Measurements from ENCODE around the gene FCRL5.

Gene FCRL5

GRCh38 chr1:157532569-157532968 is 19.7 kb downstream of the FCRL5 start:
- in situ Hi-C loops (cut with HindIII; ENCODE audit: low sequenced_read_pairs), result no loop called here

GRCh38 chr1:157523774-157524493 is 28.4 kb downstream of the FCRL5 start:
- in situ Hi-C loops (cut with HindIII; ENCODE audit: low sequenced_read_pairs), result no loop called here

DNA sequence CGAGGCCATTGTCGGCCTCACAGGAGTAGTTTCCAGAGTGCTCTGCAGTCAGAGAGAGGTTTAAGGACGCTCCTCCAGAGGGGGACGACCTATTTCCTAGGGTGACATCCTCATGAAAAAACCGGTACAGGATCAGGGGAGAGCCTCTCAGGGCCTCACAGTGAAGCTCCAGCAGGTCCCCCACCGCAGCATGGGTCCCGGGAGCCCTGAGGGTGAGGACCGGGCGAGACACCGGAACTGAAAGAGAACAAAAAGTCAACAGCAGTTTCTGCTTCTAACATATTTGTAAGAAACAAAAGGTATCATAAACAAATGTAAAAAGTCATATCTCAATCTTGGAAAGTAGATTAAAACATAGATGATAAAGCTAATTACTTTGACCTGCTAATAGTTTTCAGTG is 31.3 kb downstream of the FCRL5 start:
- in situ Hi-C loops (cut with HindIII; ENCODE audit: low sequenced_read_pairs), result no loop called here

DNA sequence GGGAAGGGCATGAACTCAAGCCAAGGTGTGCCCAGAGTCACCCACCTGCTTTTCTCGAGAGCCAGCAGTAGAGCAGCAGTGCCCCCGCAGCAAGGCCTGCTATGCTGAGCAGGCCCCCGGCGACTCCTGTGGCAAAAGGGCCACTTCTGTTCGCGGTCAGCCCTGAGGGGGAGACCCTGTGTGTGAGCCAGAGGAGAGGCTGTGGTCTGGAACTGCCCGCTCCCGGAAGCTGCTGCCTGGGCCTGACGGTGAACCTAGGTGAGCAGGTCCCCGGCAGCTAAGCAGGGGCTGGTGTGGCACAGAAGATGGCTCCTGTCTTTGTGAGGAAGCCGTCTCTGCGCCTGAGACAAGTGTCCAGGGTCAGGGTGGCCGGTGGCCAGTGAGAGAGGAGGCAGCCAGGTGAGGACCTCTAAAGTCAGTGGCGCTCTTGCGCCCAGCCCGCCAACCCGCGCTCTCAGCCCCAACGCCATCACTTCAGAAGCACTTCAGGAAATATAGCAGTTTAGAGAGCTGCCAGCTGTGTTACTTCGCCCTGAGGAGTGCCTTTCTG is 31.9 kb downstream of the FCRL5 start:
- in situ Hi-C loops (cut with HindIII; ENCODE audit: low sequenced_read_pairs), result no loop called here

- in situ Hi-C loops (cut with HindIII; ENCODE audit: low sequenced_read_pairs), result no loop called here
These were observed 32.9 kb downstream of the FCRL5 start for GRCh38 chr1:157519451-157519850.

DNA sequence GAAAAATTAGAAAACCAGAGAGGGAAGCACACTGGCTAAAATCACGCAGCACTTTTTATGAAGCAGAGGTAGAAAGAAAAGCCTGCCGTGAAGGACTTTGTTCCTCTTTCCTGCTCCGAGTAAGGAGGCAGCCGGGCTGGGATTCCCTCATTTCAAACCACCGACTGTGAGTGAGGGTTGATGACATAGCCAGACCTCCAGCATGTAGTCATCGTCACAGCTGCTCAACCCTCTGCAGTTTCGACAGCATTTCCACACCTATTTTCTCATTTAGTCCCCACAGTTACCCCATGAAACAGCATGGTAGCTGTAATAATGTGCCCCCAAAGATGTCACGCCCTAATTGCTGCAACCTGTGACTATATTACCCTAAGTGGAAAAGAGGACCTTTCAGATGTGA is 35.3 kb downstream of the FCRL5 start:
- in situ Hi-C loops (cut with HindIII; ENCODE audit: low sequenced_read_pairs), result no loop called here

- in situ Hi-C loops (cut with HindIII; ENCODE audit: low sequenced_read_pairs), result no loop called here
These were observed 36.6 kb downstream of the FCRL5 start for GRCh38 chr1:157515709-157516108.

DNA sequence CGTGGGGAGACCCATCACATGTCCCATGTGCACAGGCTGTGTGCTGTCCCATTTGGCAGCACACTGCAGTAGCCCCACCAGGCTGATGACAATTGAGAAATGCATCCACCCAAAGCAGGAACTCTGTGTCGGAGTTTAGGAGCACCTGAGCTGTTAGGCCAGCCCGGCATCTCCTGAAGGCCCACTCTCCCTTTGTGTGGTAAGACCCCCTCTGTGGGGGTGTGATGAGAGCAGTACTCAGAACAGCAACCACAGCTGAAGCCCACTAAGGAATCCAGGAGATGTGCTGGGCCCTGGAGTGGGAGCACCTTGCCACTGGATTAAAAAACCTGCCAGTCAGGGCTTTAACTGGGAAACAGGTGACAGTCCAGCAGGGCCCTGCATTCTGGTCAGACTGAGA is 37.2 kb downstream of the FCRL5 start:
- in situ Hi-C loops (cut with HindIII; ENCODE audit: low sequenced_read_pairs), result no loop called here

GRCh38 chr1:157512036-157512969 is 40.0 kb downstream of the FCRL5 start:
- in situ Hi-C loops (cut with HindIII; ENCODE audit: low sequenced_read_pairs), result no loop called here

DNA sequence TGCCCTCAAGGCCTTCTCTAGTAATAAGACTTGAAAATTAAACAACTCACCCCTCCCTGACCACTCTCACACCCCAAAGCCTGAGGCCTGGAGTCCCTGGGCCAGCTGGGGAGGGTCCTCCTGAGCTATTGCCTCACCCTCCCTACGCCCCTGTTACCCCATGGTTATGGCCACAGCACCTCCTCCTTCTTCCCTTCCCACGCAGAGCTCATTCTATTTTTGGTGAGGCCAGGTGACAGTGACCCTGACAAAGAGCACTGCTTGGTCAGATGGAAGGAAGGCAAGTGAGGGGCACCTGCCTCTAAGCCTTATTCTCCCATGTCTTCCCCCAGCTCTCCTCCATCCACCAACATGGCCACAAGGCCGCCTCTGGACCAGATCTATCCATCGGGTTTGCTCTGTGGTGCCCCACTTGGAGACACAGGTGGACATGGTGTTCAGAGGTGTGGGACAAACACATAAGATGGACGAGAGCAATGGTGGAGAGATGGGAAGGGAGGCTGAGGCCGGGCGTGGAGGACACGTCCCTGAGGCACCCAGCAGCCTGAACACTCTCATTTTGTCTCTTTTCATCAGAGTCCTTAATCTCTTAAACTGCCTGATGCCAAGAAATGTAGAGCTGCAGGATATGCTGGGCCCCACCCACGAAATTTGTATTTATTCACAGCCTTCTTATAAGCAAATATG is 42.6 kb downstream of the FCRL5 start:
- in situ Hi-C loops (cut with HindIII; ENCODE audit: low sequenced_read_pairs), result no loop called here

DNA sequence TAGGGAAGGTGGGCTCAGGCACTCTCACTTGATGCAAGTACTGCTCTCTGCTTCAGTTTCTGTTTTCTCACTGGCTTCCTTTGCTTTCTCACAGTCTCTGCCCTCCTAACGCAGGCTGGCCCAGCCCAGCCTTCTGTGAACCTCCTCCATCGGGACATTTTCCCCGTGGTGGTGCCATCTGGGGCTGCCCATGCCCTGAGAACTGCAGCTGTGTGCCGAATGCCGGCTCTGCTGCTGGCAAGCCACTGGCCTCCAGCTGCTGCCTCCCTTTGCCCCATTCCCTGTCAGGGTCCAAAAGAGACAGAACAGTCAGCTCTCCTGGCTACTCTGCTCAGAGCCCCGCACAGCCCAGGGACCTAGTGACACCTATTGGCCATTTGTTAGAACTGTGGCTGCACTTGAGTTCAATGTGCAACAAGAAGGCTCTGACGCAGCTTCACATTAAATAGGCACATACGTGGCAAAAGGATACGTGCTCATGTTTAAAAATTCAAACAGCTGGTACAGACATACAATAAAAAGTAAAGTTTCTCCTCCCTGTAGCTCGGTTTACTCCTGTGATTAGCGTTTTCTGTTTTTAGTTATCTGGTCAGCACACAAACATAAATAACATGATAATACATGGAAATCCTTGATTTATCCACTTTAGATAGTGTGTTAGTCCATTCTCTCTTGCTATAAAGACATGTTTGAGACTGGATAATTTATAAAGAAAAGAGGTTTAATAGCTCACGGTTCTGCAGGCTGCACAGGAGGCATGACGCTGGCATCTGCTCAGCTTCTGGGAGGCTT is 46.6 kb downstream of the FCRL5 start:
- in situ Hi-C loops (cut with HindIII; ENCODE audit: low sequenced_read_pairs), result no loop called here

GRCh38 chr1:157504646-157505045 is 47.7 kb downstream of the FCRL5 start:
- in situ Hi-C loops (cut with HindIII; ENCODE audit: low sequenced_read_pairs), result no loop called here

DNA sequence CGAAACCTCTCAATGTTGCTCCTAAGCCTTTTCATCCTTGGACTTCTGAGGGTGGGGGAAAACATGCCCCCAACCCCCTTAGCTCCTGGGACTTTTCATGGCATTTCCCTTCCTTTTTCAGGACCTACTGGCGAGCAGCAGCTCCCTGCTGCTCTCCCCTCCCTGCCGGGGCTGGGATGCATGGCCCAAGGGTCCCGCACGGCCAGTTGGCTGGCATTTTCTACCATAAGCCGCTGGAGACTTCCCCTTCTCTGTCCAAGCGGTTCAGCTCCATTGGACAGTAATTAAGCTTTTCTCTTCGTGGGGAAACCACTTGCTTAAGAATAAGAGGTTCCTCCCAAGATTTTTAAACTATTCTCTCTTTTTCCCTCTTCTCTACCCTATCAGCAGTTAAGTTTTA is 52.8 kb downstream of the FCRL5 start:
- in situ Hi-C loops (cut with HindIII; ENCODE audit: low sequenced_read_pairs), result loop anchor here (25.0 kb wide), 1 partner anchor 137 kb away; no protein-coding TSS in a partner anchor

- in situ Hi-C loops (cut with HindIII; ENCODE audit: low sequenced_read_pairs), result loop anchor here (25.0 kb wide), 1 partner anchor 136 kb away; no protein-coding TSS in a partner anchor
These were observed 53.6 kb downstream of the FCRL5 start for GRCh38 chr1:157498736-157499090.

DNA sequence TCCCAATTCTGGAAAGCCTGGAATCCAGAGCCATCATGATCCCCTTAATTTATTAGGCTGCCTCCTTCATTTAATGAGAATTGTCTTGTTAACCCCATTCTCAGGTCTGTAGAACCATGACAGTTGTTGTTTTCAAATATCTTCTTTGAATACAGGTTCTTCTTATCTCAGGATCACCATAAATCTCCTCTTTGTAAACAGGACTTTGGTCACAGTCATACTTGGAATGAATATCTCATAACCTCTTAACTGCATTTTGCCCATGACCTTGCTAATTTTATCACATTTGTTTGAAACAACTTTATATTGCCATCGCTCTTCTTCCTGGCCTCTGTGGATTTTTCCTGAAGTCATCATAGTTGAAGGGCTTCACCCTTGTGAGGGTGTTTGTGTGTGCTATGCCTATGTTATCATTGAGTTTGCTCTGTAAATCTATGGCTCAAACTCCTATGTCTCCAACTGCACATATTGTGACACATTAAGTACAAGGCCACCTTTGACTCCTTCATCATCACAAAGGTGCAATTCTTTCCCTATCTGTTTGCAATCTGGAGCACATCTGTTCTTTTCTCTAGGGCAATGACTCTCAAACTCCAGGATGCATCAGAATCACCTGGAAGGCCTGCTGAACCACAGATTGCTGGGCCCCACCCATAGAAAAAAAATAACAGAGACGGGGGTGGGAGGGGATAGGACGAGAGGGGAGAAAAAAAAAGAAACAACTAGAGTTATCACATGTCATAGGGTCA is 54.2 kb downstream of the FCRL5 start:
- in situ Hi-C loops (cut with HindIII; ENCODE audit: low sequenced_read_pairs), result loop anchor here (25.0 kb wide), 1 partner anchor 136 kb away; no protein-coding TSS in a partner anchor

DNA sequence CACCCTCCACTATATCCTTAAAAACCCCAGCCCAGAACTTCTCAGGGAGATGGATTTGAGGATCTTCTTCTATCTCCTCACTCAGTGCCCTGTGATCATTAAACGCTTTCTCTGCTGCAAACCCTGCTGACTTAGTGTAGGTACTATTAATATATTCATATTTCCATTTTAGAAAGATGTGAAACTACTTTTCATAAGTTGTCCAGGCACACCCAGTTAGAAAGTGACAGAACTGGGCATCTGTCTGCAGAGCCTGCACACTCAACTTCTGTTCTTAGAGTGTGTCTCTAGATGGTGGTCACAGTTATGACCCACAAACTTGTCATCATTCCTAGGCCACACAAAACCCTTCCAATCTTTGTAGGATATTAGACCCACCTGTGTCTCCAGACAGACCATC is 55.0 kb downstream of the FCRL5 start:
- in situ Hi-C loops (cut with HindIII; ENCODE audit: low sequenced_read_pairs), result loop anchor here (25.0 kb wide), 1 partner anchor 135 kb away; no protein-coding TSS in a partner anchor

GRCh38 chr1:157496121-157496526 is 56.2 kb downstream of the FCRL5 start:
- in situ Hi-C loops (cut with HindIII; ENCODE audit: low sequenced_read_pairs), result loop anchor here (25.0 kb wide), 1 partner anchor 134 kb away; no protein-coding TSS in a partner anchor

GRCh38 chr1:157495285-157495684 is 57.0 kb downstream of the FCRL5 start:
- in situ Hi-C loops (cut with HindIII; ENCODE audit: low sequenced_read_pairs), result loop anchor here (25.0 kb wide), 1 partner anchor 133 kb away; no protein-coding TSS in a partner anchor

GRCh38 chr1:157494093-157494492 is 58.2 kb downstream of the FCRL5 start:
- in situ Hi-C loops (cut with HindIII; ENCODE audit: low sequenced_read_pairs), result loop anchor here (25.0 kb wide), 1 partner anchor 132 kb away; no protein-coding TSS in a partner anchor

Measured in endothelial cell of hepatic sinusoid (primary cell).